ENCODE measurements around the gene PPP6R2. TPM values are rescaled to one million over a fixed set of nuclear protein-coding genes. Genes with fewer than 3 reads are reported as not detected.

Gene PPP6R2
- total and polyA plus RNA-seq, 2 of the 8 experiments (the other 6 are each of a cell fraction or from before 2014, with no cell fraction given): 25.0 to 32.2 TPM

DNA sequence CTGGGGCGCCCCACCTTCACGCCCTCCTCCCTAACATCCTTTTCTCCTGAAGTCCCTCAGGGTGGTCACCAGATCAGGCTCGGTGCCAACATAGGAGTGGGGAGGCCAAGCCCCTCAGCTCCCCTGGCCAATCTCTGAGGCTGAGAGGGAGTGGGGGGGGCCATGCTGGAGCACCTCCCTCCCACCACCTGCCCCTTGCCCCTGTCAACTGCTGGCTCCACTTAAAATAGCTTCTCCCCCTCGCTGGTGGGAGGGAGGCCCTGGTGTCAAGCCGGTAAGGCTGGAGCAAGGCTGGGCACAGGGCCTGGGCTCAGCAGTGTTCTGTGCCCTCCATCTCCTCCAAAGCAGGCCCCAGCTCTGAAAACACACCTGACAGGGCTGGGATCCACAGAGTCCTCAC lies 40.6 kb upstream of the PPP6R2 start (continued):
- TF ChIP-seq, protein P1, sequence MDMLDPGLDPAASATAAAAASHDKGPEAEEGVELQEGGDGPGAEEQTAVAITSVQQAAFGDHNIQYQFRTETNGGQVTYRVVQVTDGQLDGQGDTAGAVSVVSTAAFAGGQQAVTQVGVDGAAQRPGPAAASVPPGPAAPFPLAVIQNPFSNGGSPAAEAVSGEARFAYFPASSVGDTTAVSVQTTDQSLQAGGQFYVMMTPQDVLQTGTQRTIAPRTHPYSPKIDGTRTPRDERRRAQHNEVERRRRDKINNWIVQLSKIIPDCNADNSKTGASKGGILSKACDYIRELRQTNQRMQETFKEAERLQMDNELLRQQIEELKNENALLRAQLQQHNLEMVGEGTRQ (IDR thresholded peaks at IDR 0.05; ENCODE audit: low read length): no peak
